Adipocyte (in vitro differentiated cells): ENCODE results near the gene KIF26A.

ENCODE experiments used
- DNase-seq: peaks from one replicate; pipeline ENCODE4 v3.0.0-alpha.2; 2015; ENCODE audit warnings: low read depth
- H3K27me3 ChIP-seq: replicated peaks from 2 replicates; pipeline ENCODE4 v1.7.0; 2013; ENCODE audit warnings: mild to moderate bottlenecking, low read length, moderate library complexity; ENCODE audit not compliant: control insufficient read depth, insufficient read depth
- H3K36me3 ChIP-seq: 2 replicates; pipeline ENCODE4 v1.7.0; 2013; ENCODE audit warnings: low read length, mild to moderate bottlenecking, moderate library complexity; ENCODE audit not compliant: control insufficient read depth, insufficient read depth, severe bottlenecking
- H3K4me1 ChIP-seq: 2 replicates; pipeline ENCODE4 v1.7.0; 2013; ENCODE audit warnings: mild to moderate bottlenecking, low read length, moderate library complexity; ENCODE audit not compliant: control insufficient read depth, insufficient read depth
- H3K4me3 ChIP-seq: 2 replicates; pipeline ENCODE4 v1.7.0; 2013; ENCODE audit warnings: mild to moderate bottlenecking, low read length, moderate library complexity
- H3K9ac ChIP-seq: 2 replicates; pipeline ENCODE4 v1.7.0; 2013; ENCODE audit warnings: mild to moderate bottlenecking, low read length, moderate library complexity
- H3K9me3 ChIP-seq: 2 replicates; pipeline ENCODE4 v1.7.0; 2013; ENCODE audit warnings: mild to moderate bottlenecking, low read length, moderate library complexity; ENCODE audit not compliant: control insufficient read depth

KIF26A gene

DNA sequence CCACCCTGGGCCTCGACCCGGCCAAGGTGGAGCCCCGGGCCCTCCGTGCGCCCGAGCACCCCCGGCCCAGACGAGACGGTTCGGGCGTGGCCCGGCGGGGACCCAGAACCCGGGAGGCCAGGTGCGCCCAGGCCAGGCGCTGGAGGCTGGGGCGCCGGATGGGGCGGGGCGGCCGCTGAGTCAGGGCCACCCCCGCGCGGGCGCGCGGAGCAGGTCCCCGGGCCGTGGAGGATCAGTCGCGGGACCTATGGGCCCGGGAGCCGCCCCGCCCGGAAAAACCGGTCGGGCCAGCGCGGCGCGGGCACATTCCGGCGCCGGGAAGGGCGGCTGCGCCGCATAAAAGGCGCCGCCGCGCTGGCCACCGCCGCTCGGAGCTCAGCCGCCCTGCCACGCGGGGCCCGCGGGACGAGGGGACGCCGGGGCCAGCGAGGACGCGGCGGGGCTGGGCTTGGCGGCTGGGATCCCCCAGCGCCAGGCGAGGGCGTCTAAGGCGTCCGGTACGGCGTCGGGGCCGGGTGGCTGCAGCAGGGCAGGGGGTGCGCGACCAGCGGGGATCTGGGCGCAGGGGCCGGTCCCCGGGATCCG, 21.5 kb upstream of the KIF26A start:
- Histone ChIP-seq H3K27me3 (peaks cover 45% of the 10 kb centered on the region), H3K4me3 (no peak overlapping the region), H3K36me3 (no peaks in the 10 kb centered on the region)

DNA sequence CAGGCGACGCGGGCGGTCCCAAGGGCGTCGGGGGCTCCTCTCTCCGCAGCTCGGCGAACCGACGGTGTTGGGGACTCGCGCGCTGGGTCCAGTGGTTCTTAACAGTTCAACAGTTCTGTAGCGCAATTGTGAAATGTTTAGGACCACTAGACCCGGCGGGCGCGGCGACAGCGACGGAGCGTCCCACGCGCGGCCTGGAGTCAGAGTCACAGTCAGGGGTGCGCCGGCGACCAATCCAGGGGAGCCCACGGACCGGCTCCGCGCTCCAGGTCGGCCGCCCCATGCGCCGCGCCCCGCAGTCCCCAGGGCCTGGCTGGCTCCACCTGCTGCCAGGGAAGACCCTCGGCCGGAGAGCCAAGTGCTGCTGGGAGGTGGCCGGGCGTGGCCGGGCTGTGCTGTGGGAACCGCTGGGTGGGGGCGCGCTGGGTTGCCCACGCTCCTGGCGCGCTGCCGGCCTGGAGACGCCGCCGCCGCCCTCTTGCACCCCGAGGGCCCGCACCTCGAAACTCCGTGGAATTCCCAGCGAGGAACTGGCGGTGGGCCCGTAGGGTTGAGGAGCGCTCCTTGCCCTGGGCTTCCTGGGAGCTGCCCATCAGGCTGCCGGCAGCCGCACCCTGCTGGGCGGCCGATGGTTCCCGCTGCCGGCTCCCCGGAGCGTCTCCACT, 20.9 kb upstream of the KIF26A start:
- no peaks in the 10 kb centered on the region for H3K36me3 ChIP-seq
- no peak overlapping the region for H3K4me3 ChIP-seq
- peaks cover 16% of the 10 kb centered on the region for H3K9me3 ChIP-seq
- H3K9ac ChIP-seq, result no peak overlapping the region
- no peaks in the 10 kb centered on the region for H3K4me1 ChIP-seq
- H3K27me3 ChIP-seq, result peaks cover 45% of the 10 kb centered on the region
- no peak for DNase-seq

More for the DNA sequence above, 21.5 kb upstream of the KIF26A start:
- DNase-seq, result peak; percentile 17
- Histone ChIP-seq H3K4me1 (no peaks in the 10 kb centered on the region), H3K9me3 (peaks cover 12% of the 10 kb centered on the region), H3K9ac (no peak overlapping the region)

DNA sequence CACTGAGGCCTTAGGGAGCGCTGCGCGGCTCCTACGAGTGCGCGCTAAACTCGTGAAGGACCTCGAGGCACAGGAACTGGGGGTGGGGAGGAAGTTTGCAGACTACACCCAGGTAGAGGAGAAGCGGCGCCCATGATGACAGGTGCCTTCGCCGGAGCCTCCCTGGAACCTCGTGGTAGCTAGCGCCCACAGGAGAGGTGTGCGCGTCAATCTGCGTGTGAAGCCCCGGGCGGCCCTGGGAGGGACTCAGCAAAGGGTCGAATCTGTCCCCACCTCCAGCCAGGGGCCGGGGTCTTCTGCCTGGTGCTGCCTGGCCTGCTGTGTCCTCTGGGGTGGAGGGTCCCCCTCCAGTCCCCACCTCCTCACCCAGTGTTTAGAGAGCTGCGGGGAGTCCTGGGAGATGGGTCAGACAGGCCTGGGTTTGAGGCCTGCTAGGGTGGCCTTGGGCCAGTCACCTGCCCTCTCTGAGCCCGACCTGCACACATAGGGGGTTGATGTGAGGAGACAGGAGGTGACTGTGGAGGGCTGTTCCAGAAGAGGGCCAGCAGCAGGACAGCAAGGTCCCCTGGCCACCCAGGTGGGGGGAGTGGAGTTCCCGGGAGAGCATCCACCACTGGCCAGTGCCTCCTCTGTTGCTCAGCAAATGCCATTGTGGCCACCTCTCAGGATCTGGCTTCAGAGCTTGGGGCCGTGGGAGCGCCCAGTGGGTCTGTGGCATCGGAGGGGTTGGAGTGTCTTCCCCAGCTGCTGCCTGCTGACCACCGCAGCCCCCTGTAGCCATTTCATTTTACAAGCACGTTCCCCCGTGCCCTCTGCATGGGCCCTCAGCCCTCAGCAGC, 20.2 kb upstream of the KIF26A start:
- Histone ChIP-seq H3K4me3 (no peak overlapping the region), H3K27me3 (peaks cover 42% of the 10 kb centered on the region)
- no peak for DNase-seq

DNA sequence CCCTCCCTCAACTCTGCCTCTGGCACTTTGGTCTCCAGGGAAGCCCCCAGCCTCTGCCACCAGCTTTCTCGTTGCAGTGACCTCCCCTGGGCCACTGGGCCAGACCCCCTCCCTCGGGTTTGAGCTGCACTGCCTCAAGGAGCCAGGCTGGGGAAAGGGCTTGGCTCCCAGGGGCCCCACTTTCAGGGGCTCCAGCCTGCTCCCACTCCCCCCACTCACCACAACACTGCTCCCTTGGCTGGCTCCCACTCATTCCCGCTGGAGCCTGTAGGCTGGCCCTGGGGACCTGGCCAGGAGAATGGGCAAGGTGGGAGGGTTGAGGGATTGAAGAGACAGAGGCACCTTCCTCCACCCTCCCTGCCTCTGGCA, 19.3 kb upstream of the KIF26A start:
- Histone ChIP-seq H3K9me3 (peaks cover 29% of the 10 kb centered on the region), H3K4me3 (no peak overlapping the region), H3K36me3 (no peaks in the 10 kb centered on the region), H3K9ac (no peak overlapping the region), H3K27me3 (peaks cover 42% of the 10 kb centered on the region), H3K4me1 (no peaks in the 10 kb centered on the region)
- DNase-seq, result no peak

More for the DNA sequence above, 20.2 kb upstream of the KIF26A start:
- H3K9ac ChIP-seq, result no peak overlapping the region
- H3K9me3 ChIP-seq, result peaks cover 22% of the 10 kb centered on the region
- no peaks in the 10 kb centered on the region for H3K4me1 ChIP-seq
- no peaks in the 10 kb centered on the region for H3K36me3 ChIP-seq

DNA sequence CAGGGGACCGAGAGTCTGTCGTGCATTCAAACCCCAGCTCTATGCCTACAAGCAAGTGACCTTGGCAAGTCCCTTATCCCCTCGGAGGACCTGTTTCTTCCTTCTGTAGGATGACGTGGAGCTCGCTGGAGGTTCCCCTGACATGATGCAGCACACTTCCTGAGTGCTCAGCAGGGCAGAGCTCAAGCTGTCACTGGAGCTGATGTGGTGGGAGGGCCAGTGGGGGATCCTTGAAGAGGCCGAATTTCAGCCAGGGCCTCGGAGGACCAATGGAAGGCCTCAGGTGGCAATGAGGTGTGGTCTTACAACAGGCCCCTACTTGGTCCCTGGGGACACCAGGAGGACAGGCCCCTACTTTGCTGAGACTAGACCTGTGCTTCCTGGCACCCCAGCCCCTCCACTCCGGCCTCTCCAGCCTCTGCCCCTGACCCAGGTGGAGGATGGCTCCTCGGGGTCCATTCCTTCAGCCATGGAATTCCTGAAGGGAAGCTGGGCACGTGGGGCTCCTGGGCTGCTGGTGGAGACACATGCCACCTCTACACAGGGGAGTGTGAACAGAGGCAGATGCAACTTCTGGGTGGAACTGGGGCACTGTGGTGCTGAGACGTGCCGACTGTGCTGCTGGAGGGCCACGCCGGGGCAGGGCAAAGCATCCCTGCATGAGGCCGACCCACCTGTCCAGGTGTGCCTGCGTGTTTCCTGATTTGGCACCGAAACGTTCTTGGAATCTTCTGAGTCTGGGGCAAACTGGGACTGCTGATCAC, 18.7 kb upstream of the KIF26A start:
- Histone ChIP-seq H3K9me3 (peaks cover 34% of the 10 kb centered on the region), H3K4me3 (no peak overlapping the region), H3K4me1 (no peaks in the 10 kb centered on the region), H3K36me3 (no peaks in the 10 kb centered on the region), H3K27me3 (peaks cover 42% of the 10 kb centered on the region), H3K9ac (no peak overlapping the region)
- DNase-seq, result no peak

GRCh38 chr14:104120281-104120741, 18.1 kb upstream of the KIF26A start:
- H3K27me3 ChIP-seq, result peaks cover 38% of the 10 kb centered on the region
- DNase-seq, result no peak
- no peak overlapping the region for H3K9ac ChIP-seq
- H3K36me3 ChIP-seq, result no peaks in the 10 kb centered on the region
- H3K4me3 ChIP-seq, result no peak overlapping the region
- H3K9me3 ChIP-seq, result peaks cover 40% of the 10 kb centered on the region
- no peaks in the 10 kb centered on the region for H3K4me1 ChIP-seq

DNA sequence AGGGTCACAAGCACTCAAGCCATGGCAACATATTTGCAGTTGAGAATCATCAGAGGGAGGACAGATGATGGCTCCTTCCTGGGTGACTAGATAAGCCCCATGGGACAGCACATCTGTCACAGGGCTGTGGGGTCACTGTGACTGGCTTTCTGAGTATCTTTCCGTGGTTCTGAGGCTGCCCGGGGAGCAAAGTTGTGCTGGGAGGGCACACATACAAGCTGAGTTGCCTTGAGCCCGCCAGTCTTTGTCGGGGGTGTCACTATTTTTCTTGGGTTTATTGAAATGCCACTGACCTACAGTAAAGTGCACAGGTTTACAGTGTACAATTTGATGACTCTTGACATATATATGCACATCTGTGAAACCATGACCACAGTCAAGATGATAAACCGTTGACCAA, 17.2 kb upstream of the KIF26A start:
- Histone ChIP-seq H3K27me3 (peaks cover 33% of the 10 kb centered on the region), H3K9ac (no peak overlapping the region), H3K4me1 (no peaks in the 10 kb centered on the region), H3K36me3 (no peaks in the 10 kb centered on the region), H3K9me3 (peaks cover 49% of the 10 kb centered on the region), H3K4me3 (no peak overlapping the region)
- DNase-seq, result no peak

DNA sequence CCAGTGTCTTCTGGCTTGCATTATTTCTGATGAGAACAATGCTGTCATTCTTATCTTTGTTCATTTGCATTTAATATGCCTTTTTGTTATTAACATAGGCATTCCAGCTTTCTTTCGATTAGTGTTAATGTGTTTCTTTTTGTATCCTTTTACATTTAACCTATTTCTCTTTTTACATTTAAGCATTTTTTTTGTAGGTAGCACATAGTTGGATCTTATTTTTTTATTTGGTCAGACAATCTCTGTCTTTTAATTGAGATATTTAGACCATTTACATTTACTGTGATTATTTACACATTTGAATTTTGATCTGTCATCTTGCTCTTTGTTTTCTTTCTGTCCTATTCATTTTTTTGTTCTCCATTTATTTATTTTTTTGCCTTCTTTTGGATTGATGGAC, 14.5 kb upstream of the KIF26A start:
- no peak overlapping the region for H3K9ac ChIP-seq

GRCh38 chr14:104125011-104125410, 13.4 kb upstream of the KIF26A start:
- no peak for DNase-seq
- H3K4me1 ChIP-seq, result no peaks in the 10 kb centered on the region
- H3K27me3 ChIP-seq, result peaks cover 13% of the 10 kb centered on the region
- H3K36me3 ChIP-seq, result no peaks in the 10 kb centered on the region
- H3K9ac ChIP-seq, result no peak overlapping the region
- peaks cover 62% of the 10 kb centered on the region for H3K9me3 ChIP-seq
- no peak overlapping the region for H3K4me3 ChIP-seq

More for the DNA sequence above, 14.5 kb upstream of the KIF26A start:
- Histone ChIP-seq H3K4me1 (no peaks in the 10 kb centered on the region), H3K27me3 (peaks cover 24% of the 10 kb centered on the region), H3K9me3 (peaks cover 52% of the 10 kb centered on the region), H3K4me3 (no peak overlapping the region), H3K36me3 (no peaks in the 10 kb centered on the region)
- no peak for DNase-seq

- no peaks in the 10 kb centered on the region for H3K36me3 ChIP-seq
- H3K9me3 ChIP-seq, result peaks cover 53% of the 10 kb centered on the region
- H3K27me3 ChIP-seq, result no peaks in the 10 kb centered on the region
- no peak for DNase-seq
- H3K4me1 ChIP-seq, result no peaks in the 10 kb centered on the region
- no peak overlapping the region for H3K4me3 ChIP-seq
- no peak overlapping the region for H3K9ac ChIP-seq
These were observed 11.6 kb upstream of the KIF26A start for GRCh38 chr14:104126753-104127152.

- no peak overlapping the region for H3K4me3 ChIP-seq
- H3K9me3 ChIP-seq, result peaks cover 37% of the 10 kb centered on the region
- H3K27me3 ChIP-seq, result peaks cover 8% of the 10 kb centered on the region
- H3K4me1 ChIP-seq, result no peaks in the 10 kb centered on the region
- no peaks in the 10 kb centered on the region for H3K36me3 ChIP-seq
- H3K9ac ChIP-seq, result no peak overlapping the region
- no peak for DNase-seq
These were observed 9.4 kb upstream of the KIF26A start for GRCh38 chr14:104128981-104129380.
